ENCODE data around the gene LRTM2. TPM values are rescaled to one million over a fixed set of nuclear protein-coding genes. Genes with fewer than 3 reads are reported as not detected.

The LRTM2 gene
- total and polyA plus RNA-seq, 8 donors = not detected

DNA sequence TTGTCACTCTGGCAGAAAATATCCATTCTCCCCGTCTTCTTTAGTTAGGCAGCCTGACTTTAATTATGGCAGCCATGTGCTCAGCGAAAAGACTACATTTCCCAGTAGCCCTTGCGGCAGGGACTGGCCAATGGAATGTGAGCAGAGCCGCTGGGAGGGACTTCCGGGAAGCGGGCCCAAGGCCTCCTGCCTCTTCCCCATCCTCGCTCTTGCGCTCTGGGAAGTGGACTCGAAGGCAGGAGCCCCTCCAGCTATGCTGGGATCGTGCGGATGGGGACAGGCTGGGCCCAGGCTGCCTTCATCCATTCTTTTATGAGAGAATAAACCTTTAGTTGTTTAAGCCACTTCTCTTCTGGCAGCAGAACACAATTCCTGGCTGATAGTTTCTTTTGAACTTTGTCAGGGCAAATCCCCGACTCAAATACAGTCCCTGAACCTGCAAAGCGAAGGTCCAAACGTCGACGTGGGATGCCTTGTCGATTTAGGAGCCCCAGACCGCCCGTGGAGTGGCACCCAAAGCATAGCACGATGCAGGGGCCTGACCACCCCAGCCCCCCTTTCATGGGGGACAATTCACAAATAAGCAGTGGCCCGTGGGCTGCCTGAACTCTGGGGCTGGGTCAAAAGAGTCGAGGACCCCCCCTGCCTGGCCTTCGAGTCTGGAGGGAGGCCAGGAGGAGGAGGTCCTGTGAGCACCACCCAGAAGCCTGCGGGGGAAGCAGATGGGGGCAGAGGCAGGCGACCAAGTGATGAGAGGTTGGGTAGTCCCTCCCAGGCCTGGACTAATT, 15.6 kb upstream of the LRTM2 start:
- Histone ChIP-seq H3K27me3 (no peaks in the 10 kb centered on the region), H3K4me3 (no peak overlapping the region), H3K36me3 (no peaks in the 10 kb centered on the region), H3K27ac (peak overlapping the region in 1 of 2 donors; percentile 31), H3K9me3 (no peaks in the 10 kb centered on the region), H3K4me1 (peaks cover 0 to 10% of the 10 kb centered on the region in 2 donors)
- intact Hi-C loops (cut with DNase I) = no loop called here
- DNase-seq (peak; percentile 74 to 93 (median 87)), ATAC-seq (peak; percentile 96)
- TF ChIP-seq, protein P1, sequence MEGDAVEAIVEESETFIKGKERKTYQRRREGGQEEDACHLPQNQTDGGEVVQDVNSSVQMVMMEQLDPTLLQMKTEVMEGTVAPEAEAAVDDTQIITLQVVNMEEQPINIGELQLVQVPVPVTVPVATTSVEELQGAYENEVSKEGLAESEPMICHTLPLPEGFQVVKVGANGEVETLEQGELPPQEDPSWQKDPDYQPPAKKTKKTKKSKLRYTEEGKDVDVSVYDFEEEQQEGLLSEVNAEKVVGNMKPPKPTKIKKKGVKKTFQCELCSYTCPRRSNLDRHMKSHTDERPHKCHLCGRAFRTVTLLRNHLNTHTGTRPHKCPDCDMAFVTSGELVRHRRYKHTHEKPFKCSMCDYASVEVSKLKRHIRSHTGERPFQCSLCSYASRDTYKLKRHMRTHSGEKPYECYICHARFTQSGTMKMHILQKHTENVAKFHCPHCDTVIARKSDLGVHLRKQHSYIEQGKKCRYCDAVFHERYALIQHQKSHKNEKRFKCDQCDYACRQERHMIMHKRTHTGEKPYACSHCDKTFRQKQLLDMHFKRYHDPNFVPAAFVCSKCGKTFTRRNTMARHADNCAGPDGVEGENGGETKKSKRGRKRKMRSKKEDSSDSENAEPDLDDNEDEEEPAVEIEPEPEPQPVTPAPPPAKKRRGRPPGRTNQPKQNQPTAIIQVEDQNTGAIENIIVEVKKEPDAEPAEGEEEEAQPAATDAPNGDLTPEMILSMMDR (IDR thresholded peaks at IDR 0.05) = no peak

DNA sequence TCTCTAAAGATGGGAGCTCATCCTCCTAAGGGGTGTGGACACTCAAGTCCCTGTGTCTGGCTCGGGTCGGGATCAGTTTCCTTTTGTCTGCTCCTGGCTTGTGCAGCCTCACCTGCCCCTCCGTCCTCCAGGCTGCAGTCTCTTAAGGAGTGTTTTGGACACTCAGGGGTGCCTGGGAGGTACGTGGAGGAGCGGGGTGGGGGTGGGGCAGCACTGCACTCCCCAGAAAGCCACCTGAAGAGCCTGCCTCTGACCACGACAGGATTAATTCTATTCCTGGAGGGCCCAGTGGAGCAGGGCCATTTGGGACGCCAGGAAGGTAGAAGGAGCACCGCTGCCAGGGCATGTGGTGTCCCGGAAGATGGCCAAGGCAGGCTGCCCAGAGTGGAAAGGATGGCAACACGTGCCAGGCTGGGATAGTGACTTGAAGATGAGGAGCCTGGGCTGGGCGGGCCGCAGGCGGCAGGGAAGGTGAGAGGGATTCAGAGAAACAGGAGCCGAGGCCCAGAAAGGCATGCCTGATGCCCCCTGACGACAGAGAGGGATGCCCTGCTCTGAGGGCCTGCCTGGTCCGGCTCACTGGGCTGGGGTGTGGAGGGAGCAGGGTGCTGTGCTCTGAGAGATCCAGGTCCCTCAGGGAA, 14.8 kb upstream of the LRTM2 start:
- intact Hi-C loops (cut with DNase I) = no loop called here
- Histone ChIP-seq H3K27me3 (no peaks in the 10 kb centered on the region), H3K27ac (no peak overlapping the region), H3K36me3 (no peaks in the 10 kb centered on the region), H3K4me1 (peaks cover 0 to 17% of the 10 kb centered on the region in 2 donors), H3K9me3 (no peaks in the 10 kb centered on the region), H3K4me3 (no peak overlapping the region)
- TF ChIP-seq, protein P1 (IDR thresholded peaks at IDR 0.05) = no peak
- DNase-seq = peak in 2 of 4 donors; percentile 29 to 68
- ATAC-seq = no peak

- Histone ChIP-seq H3K27ac (no peak overlapping the region), H3K36me3 (no peaks in the 10 kb centered on the region), H3K27me3 (peaks cover 0 to 8% of the 10 kb centered on the region in 2 donors), H3K4me3 (no peak overlapping the region), H3K4me1 (peaks cover 0 to 26% of the 10 kb centered on the region in 2 donors), H3K9me3 (no peaks in the 10 kb centered on the region)
- DNase-seq = peak in 2 of 4 donors; percentile 20 to 27
- intact Hi-C loops (cut with DNase I) = no loop called here
- ATAC-seq = no peak
- TF ChIP-seq, protein P1 (IDR thresholded peaks at IDR 0.05) = no peak
Observed at GRCh38 chr12:1806301-1807086, 13.9 kb upstream of the LRTM2 start.

GRCh38 chr12:1807087-1807860, 13.1 kb upstream of the LRTM2 start:
- Histone ChIP-seq H3K36me3 (no peaks in the 10 kb centered on the region), H3K4me3 (no peak overlapping the region), H3K4me1 (peaks cover 0 to 32% of the 10 kb centered on the region in 2 donors), H3K9me3 (no peaks in the 10 kb centered on the region), H3K27me3 (peaks cover 0 to 9% of the 10 kb centered on the region in 2 donors), H3K27ac (no peak overlapping the region)
- DNase-seq = peak in 2 of 4 donors; percentile 30 to 46
- TF ChIP-seq, protein P1 (IDR thresholded peaks at IDR 0.05) = no peak
- intact Hi-C loops (cut with DNase I) = no loop called here
- no peak for ATAC-seq

All from left lung (tissue), 10 donors.